IMR-90 (cell line): ENCODE measurements around the gene ASL. TPM values are rescaled to one million over a fixed set of nuclear protein-coding genes. Genes with fewer than 3 reads are reported as not detected.
"Not testable (repeated sequence)": the region's sequence is repeated elsewhere in the genome, so short reads cannot be mapped to it uniquely, and the experiment has no call there.

Source experiments
- ATAC-seq: fragments of 200-7000 bp; cut with Tn5 transposase; 2 replicates; pipeline ENCODE4 v1.9.1; 2020; ENCODE audit warnings: low read depth, mild to moderate bottlenecking, moderate library complexity
- BruUV-seq: library from RNA; stranded (reverse); fragments of 400-500 nt; replicated peaks from 2 replicates; lab custom pipeline; 2021; lab: Mats Ljungman, UMichigan
- CTCF ChIA-PET: fragments of 300-600 bp; formaldehyde crosslinking; extraction: SDS; loops from one replicate; lab custom pipeline; 2021; ENCODE audit warnings: antibody characterized with exemption; lab: Yijun Ruan, JAX
- POLR2A ChIA-PET: fragments of 300-600 bp; sonication (Branson Sonifier 250); formaldehyde crosslinking; loops from one replicate; lab custom pipeline; 2022; ENCODE audit warnings: antibody characterized with exemption; ENCODE audit not compliant: unreplicated experiment; lab: Charles Lee
- DNase-seq: peaks from one replicate; pipeline ENCODE4 v3.0.0; 2013
- H2AFZ ChIP-seq: replicated peaks from 2 replicates; pipeline ENCODE3; 2013; ENCODE audit warnings: low read length, mild to moderate bottlenecking; ENCODE audit not compliant: poor library complexity
- H2AK5ac ChIP-seq: 2 replicates; pipeline ENCODE4 v1.6.1; 2013; ENCODE audit warnings: low read depth, low read length, inconsistent platforms
- H2AK9ac ChIP-seq: replicated peaks from 2 replicates; pipeline ENCODE3; 2013; ENCODE audit warnings: mild to moderate bottlenecking, low read depth, low read length, moderate library complexity; ENCODE audit not compliant: poor library complexity
- H2BK120ac ChIP-seq: 2 replicates; pipeline ENCODE4 v1.6.1; 2013; ENCODE audit warnings: low read depth, low read length, inconsistent platforms
- H2BK15ac ChIP-seq: 3 replicates; pipeline ENCODE4 v1.6.1; 2013; ENCODE audit warnings: low read depth, low read length, inconsistent platforms
- H2BK20ac ChIP-seq: 2 replicates; pipeline ENCODE4 v1.6.1; 2013; ENCODE audit warnings: low read depth, mild to moderate bottlenecking, inconsistent platforms, low read length, moderate library complexity
- H2BK5ac ChIP-seq: 2 replicates; pipeline ENCODE4 v1.6.1; 2013; ENCODE audit warnings: mild to moderate bottlenecking, low read depth, low read length, inconsistent platforms; ENCODE audit not compliant: poor library complexity, severe bottlenecking
- H3K14ac ChIP-seq: replicated peaks from 2 replicates; pipeline ENCODE4 v1.6.1; 2013; ENCODE audit warnings: low read depth, low read length, inconsistent platforms
- H3K18ac ChIP-seq: 2 replicates; pipeline ENCODE4 v1.6.1; 2013; ENCODE audit warnings: low read depth, low read length, control low read depth
- H3K23ac ChIP-seq: 2 replicates; pipeline ENCODE4 v1.6.1; 2013; ENCODE audit warnings: low read depth, low read length, inconsistent platforms
- H3K27ac ChIP-seq: 2 replicates; pipeline ENCODE4 v1.5.1; 2013; ENCODE audit warnings: mild to moderate bottlenecking, control low read depth, low read length; ENCODE audit not compliant: insufficient read depth
- H3K27me3 ChIP-seq: 2 replicates; pipeline ENCODE4 v1.6.1; 2013; ENCODE audit warnings: low read length; ENCODE audit not compliant: control insufficient read depth, insufficient read depth
- H3K36me3 ChIP-seq: 2 replicates; pipeline ENCODE4 v1.6.1; 2013; ENCODE audit warnings: low read length, mixed read lengths; ENCODE audit not compliant: control insufficient read depth, insufficient read depth
- H3K4ac ChIP-seq: 2 replicates; pipeline ENCODE4 v1.6.1; 2013; ENCODE audit warnings: low read depth, low read length, inconsistent platforms
- H3K4me1 ChIP-seq: 2 replicates; pipeline ENCODE4 v1.6.1; 2013; ENCODE audit warnings: low read length, mixed read lengths; ENCODE audit not compliant: control insufficient read depth, insufficient read depth
- H3K4me2 ChIP-seq: 2 replicates; pipeline ENCODE4 v1.6.1; 2013; ENCODE audit warnings: low read depth, mild to moderate bottlenecking, control low read depth, low read length, moderate library complexity
- H3K4me3 ChIP-seq: 2 replicates; pipeline ENCODE4 v1.5.1; 2013; ENCODE audit warnings: low read depth, mild to moderate bottlenecking, control low read depth, low read length, moderate library complexity; ENCODE audit not compliant: insufficient read depth
- H3K56ac ChIP-seq: 2 replicates; pipeline ENCODE4 v1.6.1; 2013; ENCODE audit warnings: low read length, inconsistent platforms; ENCODE audit not compliant: insufficient read depth; ENCODE audit errors: extremely low read depth
- H3K79me1 ChIP-seq, 2 experiments: 2 replicates each; pipeline ENCODE4 v1.6.1; 2013; ENCODE audit warnings: low read length in 2 of 2, inconsistent platforms in 1 of 2, low read depth in 1 of 2
- H3K9ac ChIP-seq: 2 replicates; pipeline ENCODE4 v1.6.1; 2013; ENCODE audit warnings: low read depth, low read length, control low read depth
- H3K9me1 ChIP-seq: 2 replicates; pipeline ENCODE4 v1.6.1; 2013; ENCODE audit warnings: low read length, inconsistent platforms; ENCODE audit not compliant: insufficient read depth
- H3K9me3 ChIP-seq: 2 replicates; pipeline ENCODE4 v1.6.1; 2013; ENCODE audit warnings: low read length; ENCODE audit not compliant: control insufficient read depth, insufficient read depth
- H4K20me1 ChIP-seq: 2 replicates; pipeline ENCODE4 v1.6.1; 2013; ENCODE audit warnings: low read length, inconsistent platforms; ENCODE audit not compliant: insufficient read depth
- H4K5ac ChIP-seq: 2 replicates; pipeline ENCODE4 v1.6.1; 2013; ENCODE audit warnings: mild to moderate bottlenecking, low read depth, low read length, control low read depth
- H4K8ac ChIP-seq, 2 experiments: 2 replicates each; pipeline ENCODE4 v1.6.1; 2013; ENCODE audit warnings: low read depth in 2 of 2, low read length in 2 of 2, control low read depth in 1 of 2, inconsistent platforms in 1 of 2
- H4K91ac ChIP-seq: 2 replicates; pipeline ENCODE4 v1.6.1; 2013; ENCODE audit warnings: low read depth, low read length, inconsistent platforms; ENCODE audit not compliant: insufficient read depth
- NFE2L2 ChIP-seq: fragments of 150-350 bp; IDR thresholded peaks from 2 replicates; pipeline ENCODE4 v1.6.1; 2016; ENCODE audit warnings: low read depth, mild to moderate bottlenecking, low read length
- RAD21 ChIP-seq: IDR thresholded peaks from 2 replicates; pipeline ENCODE4 v1.6.1; 2012; ENCODE audit warnings: low read length, improper control_type of control experiment
- RFX5 ChIP-seq: IDR thresholded peaks from 2 replicates; pipeline ENCODE4 v1.8.0; 2012; ENCODE audit warnings: low read depth, mild to moderate bottlenecking, low read length, moderate library complexity
- SMC3 ChIP-seq: fragments of 150-350 bp; IDR thresholded peaks from 2 replicates; pipeline ENCODE4 v1.6.1; 2016; ENCODE audit warnings: low read depth, mild to moderate bottlenecking, antibody characterized with exemption, low read length, moderate library complexity
- WGBS, 2 experiments: methylation state at CpG; one replicate each; pipeline versions ENCODE4 v1.1.5 to v1.1.7; 2013; ENCODE audit warnings: missing lambda C conversion rate in 2 of 2; ENCODE audit not compliant: insufficient read length in 1 of 2; ENCODE audit errors: extremely low coverage in 2 of 2; 5-methylcytosine and 5-hydroxymethylcytosine counted together
- dilution Hi-C: fragments of 300-500 bp; cut with HindIII; formaldehyde crosslinking; loops from one replicate; pipeline ENCODE4 v1.14.3; 2018; ENCODE audit warnings: low sequenced_read_pairs; ENCODE audit not compliant: unreplicated experiment
- in situ Hi-C: fragments of 300-500 bp; cut with MboI; formaldehyde crosslinking; loops from 3 replicates; pipeline ENCODE4 v1.14.3; 2019; ENCODE audit warnings: low sequenced_read_pairs, inconsistent platforms, mixed read lengths
- intact Hi-C: fragments of 100-400 bp; cut with micrococcal nuclease; formaldehyde crosslinking; loops from 2 replicates; pipeline ENCODE4 v1.10.0; 2022
- polyA plus RNA-seq, 3 experiments: library from polyadenylated mRNA; depleted of rRNA; stranded (reverse); fragments of >200 nt; gene quantifications; 2 replicates each; pipeline ENCODE4 v1.2.3, GENCODE V29; 2012; ENCODE audit warnings: low replicate concordance in 1 of 3
- total RNA-seq: library from RNA; depleted of rRNA; stranded (reverse); fragments of >200 nt; gene quantifications from 2 replicates; pipeline ENCODE4 v1.2.3, GENCODE V29; 2012

ASL gene
- total and polyA plus RNA-seq, 2 of the 4 experiments (the other 2 are of a cell fraction), result 49.0 to 50.0 TPM

DNA sequence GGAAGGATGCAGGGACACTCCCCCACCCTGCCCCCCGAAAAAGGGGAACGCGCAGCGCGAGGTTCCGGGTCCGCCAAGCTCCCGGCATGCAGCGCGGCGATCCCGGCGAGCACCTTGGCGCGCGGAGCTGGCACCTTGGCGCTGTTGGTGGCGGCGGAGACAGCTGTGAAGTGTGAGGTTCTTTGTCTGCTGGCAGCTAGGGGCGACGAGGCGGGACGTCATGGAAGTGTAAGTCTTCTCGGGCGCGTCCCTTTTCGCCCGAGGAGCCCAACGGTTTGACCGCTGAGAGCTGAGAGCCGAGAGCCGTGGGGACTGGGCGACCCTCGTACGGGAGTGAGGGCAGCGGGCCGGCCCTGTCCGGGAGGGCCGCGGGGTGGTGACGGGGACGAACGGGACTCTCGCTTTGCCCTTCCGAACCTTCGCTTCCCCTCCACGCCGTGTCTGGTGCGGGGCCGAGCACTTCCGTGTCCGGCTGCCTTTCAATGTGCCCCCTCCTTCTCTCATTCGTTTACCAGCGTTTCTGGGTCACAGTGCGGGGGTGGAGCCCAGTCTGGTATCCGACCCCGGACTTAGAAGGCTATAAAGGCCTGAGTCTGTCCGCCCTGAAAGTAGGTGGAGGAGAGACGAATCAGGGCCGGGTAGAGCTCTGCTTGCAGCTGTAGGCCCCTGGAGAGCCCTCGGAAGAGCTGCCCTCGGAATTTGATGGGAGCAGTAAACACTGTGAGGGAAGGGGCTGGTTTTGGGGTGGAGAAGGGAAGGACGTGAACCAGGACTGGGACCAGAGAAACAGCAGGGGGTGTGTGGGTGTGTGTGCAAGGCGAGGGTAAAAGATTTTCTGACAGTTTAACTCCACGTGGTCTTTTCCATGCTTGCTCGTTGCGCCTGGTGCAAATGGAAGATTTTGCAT is 39.4 kb downstream of the ASL start, which contains the start of gene CRCP (continued):
- TF ChIP-seq RFX5 (no peak), NFE2L2 (no peak), SMC3 (peak; percentile 41), RAD21 (peak; percentile 46)

- H2AFZ ChIP-seq, CTCF ChIA-PET, H4K5ac ChIP-seq, DNase-seq, H3K4me2 ChIP-seq, H2BK20ac ChIP-seq, H3K4ac ChIP-seq, H3K9ac ChIP-seq, POLR2A ChIA-PET, H3K18ac ChIP-seq, H4K91ac ChIP-seq, in situ Hi-C loops, H3K36me3 ChIP-seq, H2AK9ac ChIP-seq, H3K27me3 ChIP-seq, H3K4me3 ChIP-seq, ATAC-seq, H3K14ac ChIP-seq, H3K4me1 ChIP-seq, H3K9me3 ChIP-seq, dilution Hi-C loops, H3K27ac ChIP-seq, H3K56ac ChIP-seq, BruUV-seq, H2BK15ac ChIP-seq, H2BK120ac ChIP-seq, H4K8ac ChIP-seq, H2AK5ac ChIP-seq, H2BK5ac ChIP-seq: not testable (repeated sequence)
- Histone ChIP-seq H3K79me1 (peaks cover 11 to 68% of the 10 kb centered on the region in 2 experiments), H3K9me1 (peaks cover 13% of the 10 kb centered on the region), H4K20me1 (peaks cover 24% of the 10 kb centered on the region; the same call in 1 of the 2 replicates), H3K23ac (0 out of 2 replicates have a peak overlapping the region, but pooled peaks have one; percentile 23)
- 86% methylated on average over 1 of the region's 12 CpGs; no CpG with 5 or more reads in 1 of the 2 experiments for WGBS, 2 experiments
- intact Hi-C loops, result loop anchor here (5.0 kb wide), 1 partner anchor 85 kb away; no protein-coding TSS in a partner anchor
Measured at GRCh38 chr7:66116680-66117420, 41.2 kb downstream of the ASL start.
